Fibroblast of the conjunctiva (primary cell): ENCODE measurements around the gene NLRP3.
"Not testable (repeated sequence)": the region's sequence is repeated elsewhere in the genome, so short reads cannot be mapped to it uniquely, and the experiment has no call there.

Source experiments
- DNase-seq: peaks from one replicate; pipeline ENCODE4 v3.0.0-alpha.2; 2010; ENCODE audit warnings: low read depth

Gene NLRP3

DNA sequence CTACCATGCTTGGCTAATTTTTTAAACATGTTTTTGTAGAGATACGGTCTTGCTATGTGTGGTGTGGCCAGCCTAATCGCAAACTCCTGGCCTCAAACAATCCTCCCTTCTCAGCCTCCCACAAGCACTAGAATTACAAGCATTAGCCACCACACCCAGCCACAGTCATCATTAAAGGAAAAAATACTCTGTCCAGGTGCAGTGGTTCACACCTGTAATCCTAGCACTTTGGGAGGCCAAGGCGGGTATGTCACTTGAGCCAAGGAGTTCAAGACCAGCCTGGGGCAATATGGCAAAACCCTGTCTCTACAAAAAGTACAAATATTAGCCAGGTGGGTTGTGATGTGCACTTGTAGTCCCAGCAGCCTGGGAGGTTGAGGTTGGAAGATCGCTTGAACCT, 25.0 kb upstream of the NLRP3 start:
- no peak for DNase-seq

DNA sequence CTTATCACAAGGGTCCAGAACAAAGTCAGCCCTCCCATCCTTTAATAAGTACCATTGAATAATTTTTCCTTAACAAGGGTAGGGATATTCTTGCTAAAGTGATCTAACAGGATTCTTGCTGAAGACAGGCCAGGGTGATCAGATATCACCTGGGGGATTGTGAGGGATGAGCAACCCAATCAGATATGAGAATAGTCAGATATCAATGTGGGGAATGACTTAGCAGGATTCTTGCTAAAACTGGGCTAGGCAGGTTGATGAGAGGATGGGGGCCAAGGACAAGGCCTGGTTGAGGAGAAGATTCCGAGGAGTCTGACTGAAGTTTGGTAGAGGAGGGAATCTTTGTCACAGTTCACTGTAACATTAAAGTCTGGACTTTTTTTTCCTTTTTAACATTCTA, 23.9 kb upstream of the NLRP3 start:
- DNase-seq = no peak

DNA sequence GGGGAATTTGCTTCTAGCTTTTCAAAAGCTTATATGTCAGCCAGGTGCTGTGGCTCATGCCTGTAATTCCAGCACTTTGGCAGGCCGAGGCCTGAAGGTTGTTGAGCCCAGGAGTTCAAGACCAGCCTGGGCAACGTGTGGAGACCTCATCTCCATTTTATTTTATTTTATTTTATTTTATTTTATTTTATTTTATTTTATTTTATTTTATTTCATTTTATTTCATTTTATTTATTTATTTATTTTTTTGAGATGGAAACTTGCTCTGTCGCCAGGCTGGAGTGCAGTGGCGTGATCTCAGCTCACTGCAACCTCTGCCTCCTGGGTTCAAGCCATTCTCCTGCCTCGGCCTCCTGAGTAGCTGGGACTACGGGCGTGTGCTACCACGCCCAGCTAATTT, 20.9 kb upstream of the NLRP3 start:
- DNase-seq = not testable (repeated sequence)

DNA sequence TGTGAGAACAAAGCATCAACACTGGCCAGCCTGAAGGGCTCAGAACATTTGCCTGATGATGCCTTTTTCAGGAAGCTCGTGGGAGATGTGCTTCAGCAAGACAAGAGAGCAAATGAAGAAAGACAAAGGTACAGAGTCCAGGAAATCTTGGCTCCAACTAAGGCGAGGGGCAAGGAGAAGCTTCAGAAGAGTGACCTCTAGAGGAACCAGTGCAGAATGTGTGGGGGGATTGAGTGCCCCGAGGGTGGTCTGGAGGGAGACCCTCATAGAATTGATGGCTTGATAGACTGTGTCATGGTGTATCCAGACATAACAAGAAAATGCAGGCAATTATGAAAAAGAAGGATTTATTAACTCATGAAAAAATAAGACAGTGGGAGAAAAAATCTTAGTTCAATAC, 15.3 kb upstream of the NLRP3 start:
- no peak for DNase-seq

DNA sequence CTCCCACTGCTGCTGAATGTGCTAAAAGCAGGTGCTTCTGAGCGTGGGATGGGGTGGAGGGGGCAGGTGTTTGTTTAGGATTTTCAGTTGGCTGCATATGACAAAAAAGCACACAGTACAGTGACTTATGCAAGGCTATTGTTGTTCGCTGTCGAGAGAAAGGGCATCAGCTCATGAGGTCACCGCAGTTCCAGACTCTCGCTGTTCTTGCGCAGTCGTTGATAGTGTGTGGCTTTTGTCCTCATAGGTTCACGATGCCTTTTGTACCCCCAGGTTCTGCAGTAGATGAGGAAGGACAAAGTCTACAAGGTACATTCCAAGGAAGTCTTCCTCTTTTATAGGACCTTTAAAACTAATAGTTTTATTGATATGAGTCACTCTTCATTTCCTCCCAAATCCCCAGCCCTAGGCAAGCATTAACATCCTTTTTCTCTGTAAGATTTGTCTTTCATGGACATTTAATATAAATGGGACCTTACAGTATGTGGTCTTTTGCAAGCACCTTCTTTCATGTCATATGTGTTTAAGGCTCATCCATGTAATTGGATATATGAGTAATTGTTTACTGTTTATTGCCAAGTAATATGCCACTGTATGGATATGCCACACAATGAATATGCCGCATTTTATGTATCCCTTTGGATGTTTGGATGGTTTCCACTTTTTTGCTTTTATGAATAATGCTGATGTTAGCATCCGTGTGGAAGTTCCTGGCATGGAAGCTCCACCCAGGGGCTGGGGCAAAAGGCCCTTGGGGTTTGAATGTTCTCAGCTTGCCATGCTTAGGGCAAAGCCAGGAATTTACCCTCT, 14.5 kb upstream of the NLRP3 start:
- DNase-seq = no peak

DNA sequence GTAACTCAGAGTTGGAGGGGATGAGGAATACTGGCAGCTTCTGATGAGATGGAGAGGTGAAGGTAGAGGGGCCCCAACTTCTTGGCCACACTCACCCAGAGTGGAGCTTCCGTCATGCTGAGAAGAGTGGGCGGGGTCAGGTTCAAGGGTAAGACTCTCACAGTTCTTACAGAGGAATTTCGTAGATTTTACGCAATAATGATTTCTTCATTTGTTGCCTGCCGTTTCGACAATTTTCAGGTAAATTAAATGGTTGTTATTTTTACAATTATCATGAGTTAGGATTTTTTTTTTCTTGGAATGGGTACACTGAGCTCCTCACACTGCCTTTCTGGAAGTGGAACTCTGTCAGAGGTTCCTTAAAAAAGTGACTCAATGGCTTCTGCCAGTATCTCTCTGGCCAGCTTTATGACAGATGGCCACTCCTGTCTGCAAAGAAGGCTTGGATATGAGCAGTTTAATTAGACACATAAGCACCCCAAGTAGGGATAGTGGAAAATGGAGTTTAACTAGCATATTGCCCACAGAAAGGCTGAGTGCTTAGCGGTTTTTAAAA, 13.8 kb upstream of the NLRP3 start:
- DNase-seq = no peak

DNA sequence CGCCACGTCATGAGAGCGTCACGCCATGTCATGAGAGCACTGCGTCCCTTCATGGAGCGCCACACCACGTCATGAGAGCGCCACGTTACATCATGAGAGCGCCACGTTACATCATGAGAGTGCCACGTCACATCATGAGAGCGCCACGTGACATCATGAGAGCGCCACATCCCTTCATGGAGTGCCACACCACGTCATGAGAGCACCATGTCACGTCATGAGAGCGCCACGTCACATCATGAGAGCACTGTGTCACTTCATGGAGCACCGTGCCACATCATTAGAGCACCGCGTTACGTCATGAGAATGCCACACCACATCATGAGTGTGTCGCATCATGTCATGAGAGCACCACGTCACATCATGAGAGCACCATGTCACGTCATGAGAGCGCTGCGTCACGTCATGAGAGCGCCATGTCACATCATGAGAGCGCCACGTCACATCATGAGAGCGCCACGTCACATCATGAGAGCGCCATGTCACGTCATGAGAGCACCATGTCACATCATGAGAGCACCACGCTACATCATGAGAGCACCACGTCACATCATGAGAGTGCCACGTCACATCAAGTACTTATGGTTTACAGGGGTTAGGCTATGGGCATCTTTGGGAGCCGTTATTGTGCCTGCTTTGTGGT, 9.8 kb upstream of the NLRP3 start:
- no peak for DNase-seq

DNA sequence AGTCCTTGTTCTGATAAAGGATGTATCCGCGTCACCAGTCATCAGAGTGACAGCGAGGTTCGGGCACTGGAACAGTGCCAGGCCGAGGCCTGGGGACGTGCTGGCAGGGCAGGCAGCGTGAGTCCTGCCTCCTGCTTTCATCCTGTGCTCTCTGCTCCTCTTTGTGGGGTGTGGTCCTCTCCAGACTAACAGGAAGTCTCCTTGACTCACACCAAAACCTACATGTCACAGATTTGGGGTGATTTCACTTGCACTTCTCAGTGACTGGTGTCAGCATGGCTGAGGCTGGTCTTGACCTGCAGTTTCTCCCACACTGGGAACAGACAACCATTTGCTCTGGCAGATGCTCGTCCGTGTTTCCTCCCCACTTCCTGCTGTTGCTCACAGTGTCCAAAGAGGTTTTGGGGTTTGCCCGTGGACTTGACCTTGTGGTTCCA, 8.8 kb upstream of the NLRP3 start:
- no peak for DNase-seq

DNA sequence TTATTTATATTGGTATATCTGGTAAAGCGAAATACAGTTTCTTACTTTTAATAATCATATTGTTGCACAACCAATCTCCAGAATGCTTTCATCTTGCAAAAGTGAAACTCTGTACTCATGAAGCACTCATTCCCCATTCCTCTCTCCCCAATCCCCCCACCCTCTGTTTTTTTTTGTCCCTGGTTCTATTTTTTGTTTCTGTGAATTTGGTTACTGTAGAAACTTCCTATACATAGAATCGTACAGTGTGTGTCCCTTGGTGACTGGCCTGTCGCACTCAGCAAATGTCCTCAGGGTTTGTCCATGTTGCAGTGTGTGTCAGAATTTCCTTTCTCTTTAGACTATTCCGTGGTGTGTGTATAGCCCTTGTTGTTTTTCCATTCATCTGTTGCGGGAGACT, 7.9 kb upstream of the NLRP3 start:
- DNase-seq = no peak

DNA sequence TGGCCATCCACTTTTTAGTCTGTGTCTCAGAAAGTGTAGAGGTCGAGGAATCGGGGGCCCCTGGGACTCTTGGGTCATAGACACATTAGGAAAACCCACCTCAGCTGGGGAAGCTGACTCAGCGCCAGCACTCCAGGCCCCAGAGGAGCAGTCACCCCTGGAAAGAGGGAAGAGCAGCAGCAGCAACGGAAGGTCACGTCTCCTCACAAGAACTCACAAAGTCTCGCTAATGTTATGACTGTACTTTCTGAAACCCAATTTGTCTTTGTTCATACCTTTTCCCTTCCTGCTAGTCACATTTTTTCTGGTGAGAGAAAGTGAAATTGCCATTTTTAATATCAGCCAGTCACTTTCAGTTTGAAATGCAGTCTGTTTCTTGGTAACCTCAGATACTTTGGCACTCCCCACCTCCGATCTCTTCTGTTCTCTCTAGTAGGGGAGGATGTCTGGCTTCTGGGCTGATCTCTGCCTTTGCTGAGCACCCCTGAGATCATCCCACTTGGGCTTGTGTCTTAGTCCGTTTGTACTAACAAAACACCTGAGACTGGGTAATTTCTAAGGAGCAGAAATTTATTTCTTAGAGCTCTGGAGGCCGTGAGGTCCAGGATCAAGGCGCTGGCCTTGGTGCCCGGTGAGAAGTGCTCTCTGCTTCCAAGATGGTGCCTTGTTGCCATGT, 6.0 kb upstream of the NLRP3 start:
- no peak for DNase-seq

DNA sequence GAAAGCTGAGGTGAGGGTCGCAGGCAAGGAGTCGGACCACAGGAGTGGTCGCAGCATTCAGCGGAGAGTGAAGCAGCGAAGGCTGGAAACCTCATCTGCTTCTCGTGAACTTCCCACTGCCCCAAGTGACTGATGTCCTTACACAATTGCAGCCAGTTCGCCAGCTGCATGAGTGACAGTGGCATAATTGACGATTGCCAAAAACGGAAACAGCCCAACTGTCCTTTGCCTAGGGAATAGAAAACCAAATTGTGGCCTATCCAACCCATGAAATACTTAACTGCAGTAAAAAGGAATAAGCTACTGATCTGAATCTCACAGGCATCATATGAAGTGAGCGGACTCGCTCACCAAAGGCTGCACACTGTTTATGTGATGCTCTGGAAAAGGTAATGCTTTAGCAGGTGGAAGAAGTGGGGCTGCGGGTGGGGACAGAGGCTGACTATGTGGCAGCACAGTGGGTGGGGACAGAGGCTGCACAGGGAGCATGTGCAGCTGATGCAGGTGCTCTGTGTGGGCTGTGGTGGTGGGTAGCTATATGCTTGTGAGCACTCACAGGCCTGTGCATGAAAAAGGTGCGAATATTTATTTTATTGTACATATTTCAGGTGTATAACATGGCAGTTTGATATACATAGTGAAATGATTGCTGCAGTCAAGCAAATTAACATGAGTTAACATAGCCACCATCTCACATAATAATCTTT, 4.2 kb upstream of the NLRP3 start:
- DNase-seq = no peak

DNA sequence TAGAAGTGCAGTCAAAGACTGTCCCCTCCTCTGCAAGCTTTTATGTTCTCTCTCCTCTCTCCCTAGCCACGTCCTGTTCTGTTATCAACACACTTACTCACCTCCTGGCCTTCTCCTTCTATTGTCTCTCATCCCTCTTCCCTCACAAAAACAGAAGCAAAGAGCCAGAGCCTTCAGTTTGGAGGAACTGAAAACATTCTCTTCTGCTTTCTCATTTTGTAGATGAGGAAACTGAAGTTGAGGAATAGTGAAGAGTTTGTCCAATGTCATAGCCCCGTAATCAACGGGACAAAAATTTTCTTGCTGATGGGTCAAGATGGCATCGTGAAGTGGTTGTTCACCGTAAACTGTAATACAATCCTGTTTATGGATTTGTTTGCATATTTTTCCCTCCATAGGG, 1.9 kb downstream of the NLRP3 start:
- DNase-seq = no peak

DNA sequence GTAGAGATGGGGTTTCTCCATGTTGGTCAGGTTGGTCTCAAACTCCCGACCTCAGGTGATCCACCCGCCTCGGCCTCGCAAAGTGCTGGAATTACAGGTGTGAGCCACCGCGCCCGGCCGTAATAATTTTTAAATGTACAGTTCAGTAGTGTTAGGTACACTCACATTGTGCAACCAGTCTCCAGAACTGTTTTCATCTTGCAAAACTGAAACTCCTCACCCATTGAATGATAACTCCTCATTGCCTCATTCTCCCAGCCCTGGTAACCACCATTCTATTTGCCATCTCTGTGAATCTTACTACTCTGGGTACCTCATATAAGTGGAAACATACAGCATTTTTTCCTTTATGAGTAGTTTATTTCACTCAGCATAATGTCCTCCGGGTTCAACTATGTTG, 3.4 kb downstream of the NLRP3 start:
- DNase-seq = no peak

DNA sequence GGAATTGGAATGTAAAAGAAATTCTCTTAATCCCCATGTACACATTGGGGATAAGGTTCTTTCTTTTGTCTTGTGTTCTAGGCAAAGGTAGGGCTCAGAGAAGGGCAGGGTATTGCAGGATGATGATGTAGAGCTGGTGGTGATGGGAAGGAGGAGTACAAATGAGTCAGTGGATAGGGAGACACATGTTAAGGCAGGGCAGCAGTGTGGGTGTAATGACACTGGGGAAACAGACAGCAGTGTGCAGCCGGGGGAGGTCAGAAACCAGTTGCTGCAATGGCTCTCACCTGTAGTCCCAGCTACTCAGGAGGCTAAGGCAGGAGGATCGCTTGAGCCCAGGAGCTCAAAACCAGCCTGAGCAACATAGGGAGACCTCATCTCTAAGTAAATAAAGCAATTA, 5.1 kb downstream of the NLRP3 start:
- no peak for DNase-seq

DNA sequence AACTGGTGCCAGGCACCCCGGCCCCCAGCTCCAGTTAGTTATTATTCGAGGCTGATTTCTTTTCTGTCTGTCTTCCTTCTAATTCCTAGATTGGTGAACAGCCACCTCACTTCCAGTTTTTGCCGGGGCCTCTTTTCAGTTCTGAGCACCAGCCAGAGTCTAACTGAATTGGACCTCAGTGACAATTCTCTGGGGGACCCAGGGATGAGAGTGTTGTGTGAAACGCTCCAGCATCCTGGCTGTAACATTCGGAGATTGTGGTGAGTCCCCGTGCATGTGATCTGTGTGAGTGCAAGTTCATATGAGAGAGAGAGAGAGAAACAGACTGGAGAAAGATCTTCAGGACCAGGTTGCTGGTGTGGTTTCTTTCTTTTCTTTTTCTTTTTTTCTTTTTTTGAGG, 13.5 kb downstream of the NLRP3 start:
- DNase-seq = no peak

DNA sequence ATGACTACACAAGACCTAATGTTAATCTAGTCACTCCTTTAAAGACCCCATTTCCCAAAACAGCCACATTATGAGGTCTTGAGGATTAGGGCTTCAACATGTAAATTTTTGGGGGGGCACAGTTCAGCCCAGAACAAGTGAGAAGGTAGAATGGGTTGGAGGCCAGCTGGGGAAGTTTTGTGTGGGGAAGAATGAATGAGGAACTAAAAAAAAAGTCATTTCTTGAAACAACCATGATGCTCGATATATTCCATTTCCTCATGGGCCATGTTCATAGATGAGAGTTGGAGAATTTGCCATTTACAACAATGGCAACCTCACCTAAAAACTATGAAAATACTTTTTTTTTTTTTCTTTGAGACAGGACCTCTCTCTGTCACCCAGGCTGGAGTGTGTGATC, 14.5 kb downstream of the NLRP3 start:
- DNase-seq = no peak

DNA sequence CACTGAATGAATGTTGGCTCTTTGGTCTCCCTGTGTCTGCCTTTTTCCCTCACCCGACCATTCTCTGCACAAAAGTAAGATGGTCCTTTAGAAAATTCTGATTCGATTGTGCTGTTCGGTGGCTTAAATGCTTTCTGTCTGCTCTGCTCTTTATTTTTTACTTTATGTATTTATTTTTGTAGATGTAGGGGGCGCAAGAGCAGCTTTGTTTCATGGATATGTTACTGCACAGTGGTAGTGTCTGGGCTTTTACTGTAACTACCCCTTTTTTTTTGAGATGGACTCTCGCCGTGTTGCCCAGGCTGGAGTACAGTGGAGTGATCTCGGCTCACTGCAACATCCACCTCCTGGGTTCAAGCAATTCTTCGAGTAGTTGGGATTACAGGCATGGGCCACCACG, 15.7 kb downstream of the NLRP3 start:
- DNase-seq = no peak

DNA sequence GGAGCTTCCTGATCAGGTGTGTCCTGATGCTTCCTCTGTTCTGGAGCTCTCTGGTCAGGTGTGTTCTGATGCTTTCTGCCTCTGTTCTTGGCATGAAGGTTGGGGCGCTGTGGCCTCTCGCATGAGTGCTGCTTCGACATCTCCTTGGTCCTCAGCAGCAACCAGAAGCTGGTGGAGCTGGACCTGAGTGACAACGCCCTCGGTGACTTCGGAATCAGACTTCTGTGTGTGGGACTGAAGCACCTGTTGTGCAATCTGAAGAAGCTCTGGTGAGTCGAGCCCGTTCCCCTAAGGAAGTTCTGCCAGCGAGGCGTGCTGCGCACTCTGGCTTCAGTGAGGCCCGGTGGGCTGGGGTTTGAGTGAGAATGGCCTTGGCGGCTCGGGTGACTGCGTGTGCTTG, 18.0 kb downstream of the NLRP3 start:
- DNase-seq = no peak

DNA sequence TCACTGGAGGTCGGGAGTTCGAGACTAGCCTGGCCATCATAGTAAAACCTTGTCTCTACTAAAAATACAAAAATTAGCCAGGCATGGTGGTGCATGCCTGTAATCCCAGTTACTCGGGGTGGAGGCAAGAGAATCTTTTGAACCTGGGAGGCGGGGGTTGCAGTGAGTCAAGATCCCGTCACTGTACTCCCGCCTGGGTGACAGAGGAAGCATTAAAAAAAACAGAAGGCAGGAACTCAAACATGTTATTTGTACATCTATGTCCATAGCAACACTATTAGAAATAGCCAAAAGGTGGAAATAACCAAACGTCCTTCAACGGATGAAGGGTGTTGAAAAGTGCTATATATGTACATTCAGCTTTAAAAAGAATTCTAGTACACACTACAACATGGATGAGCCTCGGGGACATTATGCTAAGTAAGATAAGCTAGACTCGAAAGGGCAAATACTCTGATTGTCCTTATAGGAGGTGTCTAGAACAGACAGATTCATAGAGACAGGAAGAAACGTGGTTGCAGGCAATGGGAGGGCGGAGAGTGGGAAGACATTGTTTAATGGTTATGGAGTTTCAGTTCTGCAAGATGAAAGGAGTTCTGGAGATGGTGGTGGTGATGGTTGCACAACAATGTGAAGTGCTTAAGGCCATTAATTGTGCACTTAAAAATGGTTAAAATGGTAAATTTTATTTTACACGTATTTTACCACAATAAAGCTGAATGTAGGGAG, 19.2 kb downstream of the NLRP3 start:
- DNase-seq = no peak

DNA sequence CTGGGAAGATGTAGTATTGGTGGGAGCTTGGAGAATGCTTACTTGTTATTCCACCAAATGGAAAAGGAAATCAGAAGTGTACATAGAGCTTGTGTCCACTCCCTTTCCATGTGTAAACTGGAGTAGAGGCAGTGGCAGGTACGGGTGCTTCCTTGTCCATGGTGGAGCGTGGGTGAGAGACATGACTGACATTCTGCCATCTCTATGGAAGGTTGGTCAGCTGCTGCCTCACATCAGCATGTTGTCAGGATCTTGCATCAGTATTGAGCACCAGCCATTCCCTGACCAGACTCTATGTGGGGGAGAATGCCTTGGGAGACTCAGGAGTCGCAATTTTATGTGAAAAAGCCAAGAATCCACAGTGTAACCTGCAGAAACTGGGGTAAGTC, 19.8 kb downstream of the NLRP3 start:
- DNase-seq = no peak
